H1 (cell line): Measurements from ENCODE around the gene KCNJ16. TPM values are rescaled to one million over a fixed set of nuclear protein-coding genes. Genes with fewer than 3 reads are reported as not detected.

Experiments
- CTCF ChIA-PET: fragments of 300-600 bp; sonication (Branson Sonifier 250); formaldehyde crosslinking; loops from one replicate; lab custom pipeline; 2021; ENCODE audit not compliant: partially characterized antibody; lab: Charles Lee
- POLR2A ChIA-PET: fragments of 300-600 bp; sonication (Branson Sonifier 250); formaldehyde crosslinking; loops from one replicate; lab custom pipeline; 2021; ENCODE audit warnings: inconsistent platforms; ENCODE audit not compliant: partially characterized antibody; lab: Charles Lee
- DNase-seq, 2 experiments: peaks; one replicate each; pipeline versions ENCODE4 v3.0.0 to v3.0.0-alpha.2; 2010 to 2022; ENCODE audit warnings: low spot score in 2 of 2, low read depth in 1 of 2, mixed read lengths in 1 of 2
- FAIRE-seq: peaks from 2 replicates; lab custom pipeline; 2011; peaks lifted over from hg19 to GRCh38; lab: Jason Lieb, UNC
- H2AFZ ChIP-seq: 2 replicates; pipeline ENCODE4 v1.8.1; 2012; ENCODE audit warnings: low read length, inconsistent platforms
- H2AK5ac ChIP-seq: 2 replicates; pipeline ENCODE4 v1.6.1; 2013; ENCODE audit warnings: low read depth, low read length
- H2BK120ac ChIP-seq: replicated peaks from 2 replicates; pipeline ENCODE3; 2013; ENCODE audit warnings: low read depth, low read length, inconsistent platforms
- H2BK12ac ChIP-seq: 2 replicates; pipeline ENCODE4 v1.6.1; 2013; ENCODE audit warnings: low read depth, low read length
- H2BK15ac ChIP-seq: 2 replicates; pipeline ENCODE4 v1.6.1; 2013; ENCODE audit warnings: low read length
- H2BK20ac ChIP-seq: 2 replicates; pipeline ENCODE4 v1.6.1; 2013; ENCODE audit warnings: low read length
- H2BK5ac ChIP-seq: 2 replicates; pipeline ENCODE4 v1.6.1; 2013; ENCODE audit warnings: low read depth, low read length
- H3K14ac ChIP-seq: 2 replicates; pipeline ENCODE4 v1.6.1; 2013; ENCODE audit warnings: inconsistent platforms; ENCODE audit not compliant: insufficient read length
- H3K18ac ChIP-seq: 2 replicates; pipeline ENCODE4 v1.6.1; 2013; ENCODE audit warnings: low read length; ENCODE audit errors: extremely low read depth
- H3K23ac ChIP-seq: 2 replicates; pipeline ENCODE4 v1.6.1; 2013; ENCODE audit warnings: inconsistent platforms; ENCODE audit not compliant: insufficient read length
- H3K23me2 ChIP-seq: 2 replicates; pipeline ENCODE4 v1.6.1; 2013; ENCODE audit warnings: low read depth, low read length
- H3K27ac ChIP-seq: 2 replicates; pipeline ENCODE4 v1.6.1; 2011; ENCODE audit warnings: low read depth, low read length, inconsistent platforms
- H3K27me3 ChIP-seq, 4 experiments: replicated peaks in 1 of 4; 1 replicate in 1 of 4; 2 replicates in 3 of 4; pipeline versions ENCODE4 v1.6.1 to v1.8.1; 2011 to 2013; ENCODE audit warnings: low read length in 3 of 4, mild to moderate bottlenecking in 3 of 4, inconsistent platforms in 2 of 4, mixed read lengths in 2 of 4, moderate library complexity in 1 of 4; ENCODE audit not compliant: control insufficient read depth in 3 of 4, insufficient read depth in 3 of 4; ENCODE audit errors: extremely low read depth in 1 of 4
- H3K36me3 ChIP-seq, 4 experiments: 2 replicates each; pipeline versions ENCODE4 v1.6.1 to v1.8.1; 2011 to 2013; ENCODE audit warnings: mild to moderate bottlenecking in 4 of 4, low read length in 3 of 4, moderate library complexity in 2 of 4, control low read depth in 1 of 4, inconsistent platforms in 1 of 4; ENCODE audit not compliant: insufficient read depth in 4 of 4, control insufficient read depth in 2 of 4
- H3K4ac ChIP-seq: replicated peaks from 2 replicates; pipeline ENCODE3; 2013; ENCODE audit warnings: low read length, low read depth, mixed read lengths, inconsistent platforms; ENCODE audit not compliant: insufficient read length
- H3K4me1 ChIP-seq, 4 experiments: replicated peaks in 1 of 4; 1 replicate in 1 of 4; 2 replicates in 3 of 4; pipeline versions ENCODE4 v1.6.1 to v1.8.1; 2011 to 2013; ENCODE audit warnings: low read length in 3 of 4, inconsistent platforms in 2 of 4, mixed read lengths in 1 of 4; ENCODE audit not compliant: insufficient read depth in 4 of 4, control insufficient read depth in 3 of 4
- H3K4me2 ChIP-seq, 2 experiments: 2 replicates each; pipeline versions ENCODE4 v1.6.1 to v1.8.1; 2011 to 2013; ENCODE audit warnings: low read depth in 2 of 2, low read length in 2 of 2, control low read depth in 1 of 2, inconsistent platforms in 1 of 2, mild to moderate bottlenecking in 1 of 2; ENCODE audit not compliant: insufficient read depth in 1 of 2
- H3K4me3 ChIP-seq, 4 experiments: fragments of 200-600, 300-600 bp in 1 of 4; sonication (generic), shearing (Covaris generic), sonication (Bioruptor Twin) in 1 of 4; 2 replicates each; pipeline versions ENCODE4 v1.5.1 to v1.8.1; 2011 to 2016; ENCODE audit warnings: low read length in 4 of 4, low read depth in 3 of 4, control low read depth in 2 of 4, inconsistent platforms in 2 of 4, mild to moderate bottlenecking in 2 of 4, mixed read lengths in 1 of 4, moderate library complexity in 1 of 4; ENCODE audit not compliant: insufficient read depth in 2 of 4; ENCODE audit errors: extremely low read depth in 1 of 4
- H3K56ac ChIP-seq: replicated peaks from 2 replicates; pipeline ENCODE3; 2013; ENCODE audit warnings: low read depth, mild to moderate bottlenecking, mixed read lengths, low read length, inconsistent platforms; ENCODE audit not compliant: insufficient read length
- H3K79me1 ChIP-seq: 2 replicates; pipeline ENCODE4 v1.6.1; 2013; ENCODE audit warnings: low read depth, low read length, control low read depth
- H3K79me2 ChIP-seq, 2 experiments: 2 replicates each; pipeline versions ENCODE4 v1.6.1 to v1.8.1; 2012 to 2013; ENCODE audit warnings: low read length in 2 of 2, mild to moderate bottlenecking in 2 of 2, inconsistent platforms in 1 of 2; ENCODE audit not compliant: insufficient read depth in 2 of 2, control insufficient read depth in 1 of 2
- H3K9ac ChIP-seq, 4 experiments: replicated peaks in 1 of 4; 1 replicate in 1 of 4; 2 replicates in 3 of 4; pipeline versions ENCODE4 v1.6.1 to v1.8.1; 2011 to 2013; ENCODE audit warnings: low read depth in 3 of 4, low read length in 3 of 4, control low read depth in 2 of 4, mild to moderate bottlenecking in 2 of 4, moderate library complexity in 2 of 4, inconsistent platforms in 1 of 4; ENCODE audit errors: extremely low read depth in 1 of 4
- H3K9me3 ChIP-seq, 2 experiments: 2 replicates each; pipeline versions ENCODE4 v1.6.1 to v1.8.1; 2012 to 2013; ENCODE audit warnings: mild to moderate bottlenecking in 2 of 2, moderate library complexity in 2 of 2, control low read depth in 1 of 2, inconsistent platforms in 1 of 2, low read depth in 1 of 2, low read length in 1 of 2, mixed read lengths in 1 of 2; ENCODE audit not compliant: insufficient read depth in 2 of 2
- H4K20me1 ChIP-seq, 2 experiments: replicated peaks in 1 of 2; 2 replicates each; pipeline versions ENCODE3 to v1.8.1; 2011 to 2013; ENCODE audit warnings: inconsistent platforms in 2 of 2, low read length in 2 of 2, mild to moderate bottlenecking in 1 of 2; ENCODE audit not compliant: insufficient read depth in 2 of 2, control insufficient read depth in 1 of 2
- H4K5ac ChIP-seq: 2 replicates; pipeline ENCODE4 v1.6.1; 2013; ENCODE audit warnings: low read length, low read depth, mixed read lengths, inconsistent platforms; ENCODE audit not compliant: insufficient read length
- H4K8ac ChIP-seq: 2 replicates; pipeline ENCODE4 v1.8.0; 2013; ENCODE audit warnings: mild to moderate bottlenecking, moderate library complexity, low read length, inconsistent platforms; ENCODE audit not compliant: insufficient read depth; ENCODE audit errors: extremely low read depth
- H4K91ac ChIP-seq: replicated peaks from 2 replicates; pipeline ENCODE3; 2013; ENCODE audit warnings: low read length, mixed read lengths, inconsistent platforms; ENCODE audit not compliant: insufficient read length
- ATF2 ChIP-seq: IDR thresholded peaks from 2 replicates; pipeline ENCODE4 v1.6.1; 2012; ENCODE audit warnings: low read length, inconsistent platforms
- JUN ChIP-seq: IDR thresholded peaks from 2 replicates; pipeline ENCODE4 v1.6.1; 2011; ENCODE audit warnings: low read depth, mild to moderate bottlenecking, improper control_type of control experiment, low read length
- RAD21 ChIP-seq, 2 experiments: IDR thresholded peaks in 1 of 2; conservative IDR thresholded peaks in 1 of 2; 2 replicates each; pipeline ENCODE4 v1.6.1; 2011; ENCODE audit warnings: low read depth in 2 of 2, low read length in 2 of 2, improper control_type of control experiment in 1 of 2, inconsistent platforms in 1 of 2, mild to moderate bottlenecking in 1 of 2, moderate library complexity in 1 of 2
- RBBP5 ChIP-seq: IDR thresholded peaks from 2 replicates; pipeline ENCODE4 v1.7.1; 2012; ENCODE audit warnings: low read depth, mild to moderate bottlenecking, inconsistent platforms, low read length, moderate library complexity, borderline replicate concordance
- RNF2 ChIP-seq: fragments of 200-900, 300-1000 bp; sonication (generic); IDR thresholded peaks from 2 replicates; pipeline ENCODE4 v1.7.1; 2016; ENCODE audit warnings: borderline replicate concordance, low read depth, mild to moderate bottlenecking, antibody characterized with exemption, low read length; ENCODE audit not compliant: poor library complexity, severe bottlenecking; ENCODE audit errors: missing control alignments
- SRF ChIP-seq: IDR thresholded peaks from 2 replicates; pipeline ENCODE4 v1.6.1; 2011; ENCODE audit warnings: mild to moderate bottlenecking, low read depth, low read length, moderate library complexity
- TAF1 ChIP-seq: IDR thresholded peaks from 2 replicates; pipeline ENCODE4 v1.6.1; 2011; ENCODE audit warnings: mild to moderate bottlenecking, low read depth, low read length
- WGBS, 2 experiments: shearing (Covaris generic) in 1 of 2; methylation state at CpG; one replicate each; pipeline versions ENCODE4 v1.1.6 to v1.1.7; 2013 to 2015; ENCODE audit warnings: low lambda C conversion rate in 2 of 2, mixed read lengths in 2 of 2, inconsistent platforms in 1 of 2, low coverage in 1 of 2, missing lambda C conversion rate in 1 of 2; ENCODE audit not compliant: insufficient replicate concordance in 2 of 2, insufficient coverage in 1 of 2, insufficient read length in 1 of 2; ENCODE audit errors: extremely low coverage in 1 of 2, missing lambda C conversion rate in 1 of 2; 5-methylcytosine and 5-hydroxymethylcytosine counted together
- polyA plus RNA-seq, 7 experiments: library from polyadenylated mRNA; depleted of rRNA in 3 of 7; stranded (reverse) in 5 of 7; unstranded in 2 of 7; fragments of >200 nt in 5 of 7; fragments of 200-250 nt in 2 of 7; gene quantifications; 1 replicate in 5 of 7; 2 replicates in 1 of 7; 4 replicates in 1 of 7; pipeline versions ENCODE4 v1.2.1 to v1.2.3, GENCODE V29; 2011 to 2013; ENCODE audit warnings: missing spikeins in 2 of 7, mixed read lengths in 2 of 7
- total RNA-seq: library from RNA; stranded (reverse); fragmentation: NEBNext Ultra II Directional; extraction: Animal tissue kit (Norgen Biotek cat#: 25700); gene quantifications from 2 replicates; pipeline ENCODE4 v1.2.1, GENCODE V29; 2021
- TF ChIP-seq, protein P1 (sequence below): IDR thresholded peaks from 2 replicates; pipeline ENCODE4 v1.6.1; 2011; ENCODE audit warnings: low read length, improper control_type of control experiment

The KCNJ16 gene
- total and polyA plus RNA-seq, 2 of the 8 experiments (the other 6 are each of a cell fraction or from before 2014, with no cell fraction given) = not detected

GRCh38 chr17:70096861-70097260 is 21.8 kb downstream of the KCNJ16 start:
- no peak overlapping the region for H3K4me2 ChIP-seq
- no peak overlapping the region for H3K14ac ChIP-seq
- H2BK20ac ChIP-seq = no peak overlapping the region
- no peaks in the 10 kb centered on the region for H3K36me3 ChIP-seq
- no peaks in the 10 kb centered on the region for H3K9me3 ChIP-seq
- CTCF ChIA-PET = no interaction called here
- H2BK5ac ChIP-seq = no peak overlapping the region
- H3K4ac ChIP-seq = no peak overlapping the region
- H3K27ac ChIP-seq = no peak overlapping the region
- no peak overlapping the region for H3K4me3 ChIP-seq
- no peak overlapping the region for H3K9ac ChIP-seq
- H2BK12ac ChIP-seq = no peak overlapping the region
- H3K23me2 ChIP-seq = no peaks in the 10 kb centered on the region
- no peak overlapping the region for H3K23ac ChIP-seq
- TF ChIP-seq RAD21 (IDR thresholded peaks at IDR 0.05 in 1 of 2, conservative IDR thresholded peaks at IDR 0.05 in 1 of 2; ENCODE audit: low read depth in 2 of 2, low read length in 2 of 2) = no peak
- TF ChIP-seq RNF2 = no peak
- no peak for TF ChIP-seq ATF2
- no peak for TF ChIP-seq TAF1
- TF ChIP-seq RBBP5 = no peak
- TF ChIP-seq SRF = no peak
- no peak for TF ChIP-seq JUN
- TF ChIP-seq, protein P1, sequence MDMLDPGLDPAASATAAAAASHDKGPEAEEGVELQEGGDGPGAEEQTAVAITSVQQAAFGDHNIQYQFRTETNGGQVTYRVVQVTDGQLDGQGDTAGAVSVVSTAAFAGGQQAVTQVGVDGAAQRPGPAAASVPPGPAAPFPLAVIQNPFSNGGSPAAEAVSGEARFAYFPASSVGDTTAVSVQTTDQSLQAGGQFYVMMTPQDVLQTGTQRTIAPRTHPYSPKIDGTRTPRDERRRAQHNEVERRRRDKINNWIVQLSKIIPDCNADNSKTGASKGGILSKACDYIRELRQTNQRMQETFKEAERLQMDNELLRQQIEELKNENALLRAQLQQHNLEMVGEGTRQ = no peak
- H3K18ac ChIP-seq = no peak overlapping the region
- no peak overlapping the region for H2AFZ ChIP-seq
- no peaks in the 10 kb centered on the region for H3K27me3 ChIP-seq
- no peak overlapping the region for H2BK15ac ChIP-seq
- no peaks in the 10 kb centered on the region for H3K4me1 ChIP-seq
- no peak overlapping the region for H2AK5ac ChIP-seq
- H4K20me1 ChIP-seq = no peaks in the 10 kb centered on the region
- H3K56ac ChIP-seq = no peak overlapping the region
- POLR2A ChIA-PET = no interaction called here
- H3K79me2 ChIP-seq = no peaks in the 10 kb centered on the region
- H4K8ac ChIP-seq = no peak overlapping the region
- H3K79me1 ChIP-seq = no peaks in the 10 kb centered on the region
- H2BK120ac ChIP-seq = no peak overlapping the region
- H4K5ac ChIP-seq = no peak overlapping the region
- no peak overlapping the region for H4K91ac ChIP-seq
- FAIRE-seq (no peak), DNase-seq (no peak)
- 79% methylated on average over 8 of the region's 8 CpGs; no CpG with 5 or more reads in 1 of the 2 experiments for WGBS, 2 experiments
